ENCODE data around the gene TBC1D21. TPM values are rescaled to one million over a fixed set of nuclear protein-coding genes. Genes with fewer than 3 reads are reported as not detected.

Gene TBC1D21
- total RNA-seq, 1 experiment from 2014 or later = not detected

DNA sequence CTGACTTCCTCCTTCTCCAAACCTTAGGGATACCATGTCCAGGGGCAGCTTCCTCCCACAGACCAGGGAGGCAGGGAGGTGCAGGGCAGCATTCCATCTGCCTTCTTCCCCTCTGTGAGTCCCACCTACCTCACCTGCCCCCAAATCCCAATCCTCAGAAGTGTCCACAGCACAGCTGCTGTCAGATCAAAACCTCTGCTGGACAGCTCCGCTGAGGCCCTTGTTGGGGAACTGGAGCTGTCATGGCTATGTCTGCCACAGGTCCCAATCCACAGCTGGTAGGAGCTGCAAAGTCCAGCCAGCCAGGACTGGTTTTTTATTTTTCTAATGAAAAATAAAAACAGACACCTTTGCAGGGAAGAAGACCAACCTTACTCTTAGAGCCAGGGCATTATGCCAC is 40.7 kb upstream of the TBC1D21 start:
- BruUV-seq (replicated peaks) = no TSS peak
- TF ChIP-seq EZH2 (IDR thresholded peaks at IDR 0.05; ENCODE audit: low read depth) = no peak
- TF ChIP-seq, protein P1, sequence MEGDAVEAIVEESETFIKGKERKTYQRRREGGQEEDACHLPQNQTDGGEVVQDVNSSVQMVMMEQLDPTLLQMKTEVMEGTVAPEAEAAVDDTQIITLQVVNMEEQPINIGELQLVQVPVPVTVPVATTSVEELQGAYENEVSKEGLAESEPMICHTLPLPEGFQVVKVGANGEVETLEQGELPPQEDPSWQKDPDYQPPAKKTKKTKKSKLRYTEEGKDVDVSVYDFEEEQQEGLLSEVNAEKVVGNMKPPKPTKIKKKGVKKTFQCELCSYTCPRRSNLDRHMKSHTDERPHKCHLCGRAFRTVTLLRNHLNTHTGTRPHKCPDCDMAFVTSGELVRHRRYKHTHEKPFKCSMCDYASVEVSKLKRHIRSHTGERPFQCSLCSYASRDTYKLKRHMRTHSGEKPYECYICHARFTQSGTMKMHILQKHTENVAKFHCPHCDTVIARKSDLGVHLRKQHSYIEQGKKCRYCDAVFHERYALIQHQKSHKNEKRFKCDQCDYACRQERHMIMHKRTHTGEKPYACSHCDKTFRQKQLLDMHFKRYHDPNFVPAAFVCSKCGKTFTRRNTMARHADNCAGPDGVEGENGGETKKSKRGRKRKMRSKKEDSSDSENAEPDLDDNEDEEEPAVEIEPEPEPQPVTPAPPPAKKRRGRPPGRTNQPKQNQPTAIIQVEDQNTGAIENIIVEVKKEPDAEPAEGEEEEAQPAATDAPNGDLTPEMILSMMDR (conservative IDR thresholded peaks at IDR 0.05) = no peak
- ChIA-PET POLR2A (ENCODE audit: unreplicated experiment) (no interaction called here), CTCF (no interaction called here)
- Histone ChIP-seq H2AFZ (no peak overlapping the region), H3K27ac (no peak overlapping the region), H3K4me3 (no peak overlapping the region), H3K4me2 (no peak overlapping the region), H3F3A (ENCODE audit: insufficient read depth, low read depth) (no peaks in the 10 kb centered on the region), H3K9me3 (ENCODE audit: insufficient read depth, low read depth) (no peaks in the 10 kb centered on the region), H3K27me3 (ENCODE audit: insufficient read depth, low read depth) (peaks cover 96% of the 10 kb centered on the region), H3K4me1 (replicated peaks; ENCODE audit: insufficient read depth) (no peaks in the 10 kb centered on the region), H4K20me1 (ENCODE audit: insufficient read depth) (no peaks in the 10 kb centered on the region), H3K36me3 (ENCODE audit: low read depth) (no peaks in the 10 kb centered on the region), H3K79me2 (ENCODE audit: low read depth) (no peaks in the 10 kb centered on the region), H3K9me2 (ENCODE audit: insufficient read depth) (no peaks in the 10 kb centered on the region)
- intact Hi-C loops (cut with micrococcal nuclease; ENCODE audit: unreplicated experiment) = no loop called here
- no peak for DNase-seq

DNA sequence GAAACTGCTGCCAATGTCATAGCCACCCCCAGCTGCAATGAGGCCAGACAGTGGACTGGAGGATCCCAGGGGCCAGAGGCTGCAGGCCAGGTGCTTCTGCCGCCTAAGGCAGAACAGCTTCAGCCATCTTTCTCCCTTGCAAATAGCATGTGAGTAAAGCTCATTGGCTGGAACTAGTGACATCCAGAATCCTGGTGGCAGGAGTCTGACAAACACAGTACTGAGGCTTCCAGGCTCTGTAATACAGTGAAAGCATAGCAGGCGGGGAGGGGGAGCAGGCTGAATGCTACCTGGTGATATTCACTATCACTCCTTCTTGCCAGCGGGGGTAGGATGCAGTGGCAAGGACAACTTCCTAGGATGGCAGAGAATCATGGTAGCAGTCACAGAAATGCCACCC is 36.5 kb upstream of the TBC1D21 start:
- intact Hi-C loops (cut with micrococcal nuclease; ENCODE audit: unreplicated experiment) = no loop called here
- Histone ChIP-seq H3K4me3 (no peak overlapping the region), H3K9me2 (ENCODE audit: insufficient read depth) (no peaks in the 10 kb centered on the region), H3K4me1 (replicated peaks; ENCODE audit: insufficient read depth) (no peaks in the 10 kb centered on the region), H2AFZ (no peak overlapping the region), H3K9me3 (ENCODE audit: insufficient read depth, low read depth) (no peaks in the 10 kb centered on the region), H3K27ac (no peak overlapping the region), H3K79me2 (ENCODE audit: low read depth) (no peaks in the 10 kb centered on the region), H3K4me2 (no peak overlapping the region), H4K20me1 (ENCODE audit: insufficient read depth) (peaks cover 2% of the 10 kb centered on the region; the same call in 1 of the 2 replicates), H3K27me3 (ENCODE audit: insufficient read depth, low read depth) (peaks cover 98% of the 10 kb centered on the region), H3K36me3 (ENCODE audit: low read depth) (no peaks in the 10 kb centered on the region), H3F3A (ENCODE audit: insufficient read depth, low read depth) (no peaks in the 10 kb centered on the region)
- no peak for DNase-seq
- TF ChIP-seq, protein P1 (conservative IDR thresholded peaks at IDR 0.05) = no peak
- no peak for TF ChIP-seq EZH2 (IDR thresholded peaks at IDR 0.05; ENCODE audit: low read depth)
- no TSS peak for BruUV-seq (replicated peaks)
- ChIA-PET CTCF (no interaction called here), POLR2A (ENCODE audit: unreplicated experiment) (no interaction called here)

DNA sequence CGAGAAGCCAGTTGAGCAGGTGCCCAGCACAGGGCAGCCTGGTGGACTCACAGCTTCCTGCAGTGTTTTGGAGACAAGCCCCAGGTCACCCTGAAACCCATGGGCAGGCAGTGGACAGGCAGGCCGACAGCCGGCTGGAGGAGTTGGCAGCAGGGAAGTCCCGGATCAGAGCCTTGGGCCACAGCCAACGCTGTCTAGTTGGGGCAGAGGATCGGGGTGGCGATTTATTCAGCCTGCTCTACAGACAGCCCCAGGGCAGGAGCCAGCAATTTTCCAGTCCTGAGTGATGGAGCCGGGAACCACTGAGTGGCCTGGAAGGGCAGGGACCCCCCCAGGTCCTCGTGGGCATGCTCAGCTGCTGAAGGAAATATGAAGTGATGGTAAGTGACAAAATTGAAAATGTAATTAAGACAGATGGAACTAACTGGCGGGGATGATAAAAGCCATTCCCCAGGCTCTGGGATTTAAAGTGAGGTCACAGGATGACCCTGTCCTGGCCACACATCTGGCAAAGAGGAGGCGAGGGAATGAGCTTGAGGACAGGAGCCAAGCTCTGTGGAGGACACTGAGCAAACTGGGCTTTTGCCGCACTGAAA is 34.4 kb upstream of the TBC1D21 start:
- CTCF ChIA-PET = interaction anchor here (0.7 kb wide), 1 partner anchor 47 kb away, joined by 5 read pairs; no protein-coding TSS in a partner anchor

More for the DNA sequence above, 34.4 kb upstream of the TBC1D21 start:
- Histone ChIP-seq H4K20me1 (ENCODE audit: insufficient read depth) (peaks cover 2% of the 10 kb centered on the region; the same call in 1 of the 2 replicates), H3K27me3 (ENCODE audit: insufficient read depth, low read depth) (peaks cover 96% of the 10 kb centered on the region), H3K9me2 (ENCODE audit: insufficient read depth) (no peaks in the 10 kb centered on the region), H3K36me3 (ENCODE audit: low read depth) (no peaks in the 10 kb centered on the region), H3K4me3 (no peak overlapping the region), H2AFZ (no peak overlapping the region), H3F3A (ENCODE audit: insufficient read depth, low read depth) (no peaks in the 10 kb centered on the region), H3K27ac (no peak overlapping the region), H3K79me2 (ENCODE audit: low read depth) (no peaks in the 10 kb centered on the region), H3K4me1 (replicated peaks; ENCODE audit: insufficient read depth) (no peaks in the 10 kb centered on the region), H3K4me2 (no peak overlapping the region), H3K9me3 (ENCODE audit: insufficient read depth, low read depth) (no peaks in the 10 kb centered on the region)
- no TSS peak for BruUV-seq (replicated peaks)
- intact Hi-C loops (cut with micrococcal nuclease; ENCODE audit: unreplicated experiment) = no loop called here
- POLR2A ChIA-PET (ENCODE audit: unreplicated experiment) = no interaction called here
- DNase-seq = no peak
- no peak for TF ChIP-seq EZH2 (IDR thresholded peaks at IDR 0.05; ENCODE audit: low read depth)
- TF ChIP-seq, protein P1 (conservative IDR thresholded peaks at IDR 0.05) = no peak

Measured in PC-9 (cell line).